ENCODE data around the gene ACAD10. TPM values are rescaled to one million over a fixed set of nuclear protein-coding genes. Genes with fewer than 3 reads are reported as not detected.
"Not testable (repeated sequence)": the region's sequence is repeated elsewhere in the genome, so short reads cannot be mapped to it uniquely, and the experiment has no call there.

The ACAD10 gene
- total RNA-seq, 3 donors from 2014 or later: 17.9 to 24.1 (median 18.7) TPM

GRCh38 chr12:111761706-111762105, 75.9 kb downstream of the ACAD10 start:
- TF ChIP-seq, protein P1, sequence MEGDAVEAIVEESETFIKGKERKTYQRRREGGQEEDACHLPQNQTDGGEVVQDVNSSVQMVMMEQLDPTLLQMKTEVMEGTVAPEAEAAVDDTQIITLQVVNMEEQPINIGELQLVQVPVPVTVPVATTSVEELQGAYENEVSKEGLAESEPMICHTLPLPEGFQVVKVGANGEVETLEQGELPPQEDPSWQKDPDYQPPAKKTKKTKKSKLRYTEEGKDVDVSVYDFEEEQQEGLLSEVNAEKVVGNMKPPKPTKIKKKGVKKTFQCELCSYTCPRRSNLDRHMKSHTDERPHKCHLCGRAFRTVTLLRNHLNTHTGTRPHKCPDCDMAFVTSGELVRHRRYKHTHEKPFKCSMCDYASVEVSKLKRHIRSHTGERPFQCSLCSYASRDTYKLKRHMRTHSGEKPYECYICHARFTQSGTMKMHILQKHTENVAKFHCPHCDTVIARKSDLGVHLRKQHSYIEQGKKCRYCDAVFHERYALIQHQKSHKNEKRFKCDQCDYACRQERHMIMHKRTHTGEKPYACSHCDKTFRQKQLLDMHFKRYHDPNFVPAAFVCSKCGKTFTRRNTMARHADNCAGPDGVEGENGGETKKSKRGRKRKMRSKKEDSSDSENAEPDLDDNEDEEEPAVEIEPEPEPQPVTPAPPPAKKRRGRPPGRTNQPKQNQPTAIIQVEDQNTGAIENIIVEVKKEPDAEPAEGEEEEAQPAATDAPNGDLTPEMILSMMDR (IDR thresholded peaks at IDR 0.05): no peak
- TF ChIP-seq POLR2A (IDR thresholded peaks at IDR 0.05) (no peak), POLR2AphosphoS5 (IDR thresholded peaks at IDR 0.05) (no peak)
- Histone ChIP-seq H3K4me1 (peaks cover 0 to 16% of the 10 kb centered on the region in 2 donors), H3K27ac (no peak overlapping the region), H3K4me3 (no peak overlapping the region), H3K9me3 (no peaks in the 10 kb centered on the region), H3K27me3 (no peaks in the 10 kb centered on the region), H3K36me3 (no peaks in the 10 kb centered on the region)
- intact Hi-C loops (cut with DNase I; ENCODE audit: low total_unique reads): no loop called here
- no peak for DNase-seq (ENCODE audit: low spot score in 2 of 2)

DNA sequence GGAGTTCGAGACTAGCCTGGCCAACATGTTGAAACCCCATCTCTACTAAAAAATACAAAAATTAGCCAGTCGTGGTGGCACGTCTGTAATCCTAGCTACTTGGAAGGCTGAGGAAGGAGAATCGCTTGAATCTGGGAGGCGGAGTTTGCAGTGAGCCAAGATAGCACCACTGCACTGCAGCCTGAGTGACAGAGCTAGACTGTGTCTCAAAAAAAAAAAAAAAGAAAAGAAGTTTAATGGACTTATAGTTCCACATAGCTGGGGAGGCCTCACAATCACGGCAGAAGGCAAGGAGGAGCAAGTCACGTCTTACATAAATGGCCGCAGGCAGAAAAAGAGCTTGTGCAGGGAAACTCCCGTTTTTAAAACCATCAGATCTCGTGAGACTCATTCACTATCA, 77.7 kb downstream of the ACAD10 start:
- intact Hi-C loops (cut with DNase I; ENCODE audit: low total_unique reads); H3K27ac ChIP-seq; H3K9me3 ChIP-seq; DNase-seq (ENCODE audit: low spot score in 2 of 2); H3K36me3 ChIP-seq; H3K27me3 ChIP-seq; H3K4me3 ChIP-seq; H3K4me1 ChIP-seq: not testable (repeated sequence)

GRCh38 chr12:111764120-111764821, 78.4 kb downstream of the ACAD10 start:
- Histone ChIP-seq H3K4me3 (no peak overlapping the region), H3K27me3 (no peaks in the 10 kb centered on the region), H3K4me1 (no peaks in the 10 kb centered on the region), H3K36me3 (no peaks in the 10 kb centered on the region), H3K9me3 (no peaks in the 10 kb centered on the region), H3K27ac (no peak overlapping the region)
- DNase-seq (ENCODE audit: low spot score in 2 of 2): no peak
- intact Hi-C loops (cut with DNase I; ENCODE audit: low total_unique reads): no loop called here
- no peak for TF ChIP-seq POLR2A (IDR thresholded peaks at IDR 0.05)
- no peak for TF ChIP-seq POLR2AphosphoS5 (IDR thresholded peaks at IDR 0.05)
- TF ChIP-seq, protein P1 (IDR thresholded peaks at IDR 0.05): no peak

DNA sequence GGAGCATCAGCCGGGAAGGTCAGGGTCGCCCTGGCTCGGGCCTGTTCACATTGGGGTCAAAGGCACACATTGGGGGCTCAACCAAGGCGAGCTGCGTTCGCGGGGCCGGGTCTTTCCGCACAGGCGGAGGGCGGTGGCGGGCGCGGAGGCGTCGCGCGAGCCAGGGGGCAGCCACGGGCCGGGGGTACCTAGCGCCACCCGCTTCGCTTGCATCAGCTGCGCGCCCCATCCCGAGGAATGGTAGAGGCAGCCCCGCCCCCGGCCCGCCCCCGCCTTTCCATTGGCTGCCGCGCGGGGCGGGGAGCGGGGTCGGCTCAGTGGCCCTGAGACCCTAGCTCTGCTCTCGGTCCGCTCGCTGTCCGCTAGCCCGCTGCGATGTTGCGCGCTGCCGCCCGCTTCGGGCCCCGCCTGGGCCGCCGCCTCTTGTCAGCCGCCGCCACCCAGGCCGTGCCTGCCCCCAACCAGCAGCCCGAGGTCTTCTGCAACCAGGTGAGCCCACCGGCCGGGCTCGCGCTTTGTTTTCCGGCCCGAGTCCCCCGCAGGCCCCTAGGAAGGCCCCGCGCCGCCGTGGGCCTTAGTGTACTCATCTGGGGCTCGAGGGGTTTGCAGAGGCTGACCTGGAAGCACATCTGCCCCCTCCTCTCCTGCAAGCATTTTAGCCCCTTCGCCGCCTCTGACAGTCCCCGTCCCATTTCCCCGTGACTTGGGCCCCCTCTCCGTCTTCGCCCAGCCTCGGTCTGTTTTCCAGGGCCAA, 80.9 kb downstream of the ACAD10 start, which contains the start of gene ALDH2:
Gene ALDH2 (plus strand): TSS at position 326 of the 754 bp plus-strand sequence. CDS start 50 bp downstream, at position 376.
- TF ChIP-seq POLR2A (IDR thresholded peaks at IDR 0.05) (peak; percentile 43), POLR2AphosphoS5 (IDR thresholded peaks at IDR 0.05) (peak; percentile 39 to 59 (median 46))
- TF ChIP-seq, protein P1 (IDR thresholded peaks at IDR 0.05): no peak

GRCh38 chr12:111767362-111768158, 81.7 kb downstream of the ACAD10 start:
- Histone ChIP-seq H3K36me3 (no peaks in the 10 kb centered on the region), H3K9me3 (no peaks in the 10 kb centered on the region), H3K4me3 (peak overlapping the region; percentile 67 to 85 (median 82)), H3K27ac (peak overlapping the region; percentile 65 to 88), H3K27me3 (no peaks in the 10 kb centered on the region), H3K4me1 (no peaks in the 10 kb centered on the region)
- DNase-seq (ENCODE audit: low spot score in 2 of 2): no peak
- intact Hi-C loops (cut with DNase I; ENCODE audit: low total_unique reads): no loop called here
- TF ChIP-seq POLR2A (IDR thresholded peaks at IDR 0.05) (no peak), POLR2AphosphoS5 (IDR thresholded peaks at IDR 0.05) (no peak)
- TF ChIP-seq, protein P1 (IDR thresholded peaks at IDR 0.05): no peak

More for the DNA sequence above, 80.9 kb downstream of the ACAD10 start, which contains the start of gene ALDH2:
- Histone ChIP-seq H3K4me1 (no peaks in the 10 kb centered on the region), H3K36me3 (no peaks in the 10 kb centered on the region), H3K27me3 (no peaks in the 10 kb centered on the region), H3K4me3 (peak within 1 kb of the TSS; percentile 67 to 85 (median 82)), H3K27ac (peak within 1 kb of the TSS; percentile 65 to 88), H3K9me3 (no peaks in the 10 kb centered on the region)
- intact Hi-C loops (cut with DNase I; ENCODE audit: low total_unique reads): no loop called here
- peak in 1 of 2 donors; percentile 74 for DNase-seq (ENCODE audit: low spot score in 2 of 2)
